Measurements from ENCODE around the gene TNS1. TPM values are rescaled to one million over a fixed set of nuclear protein-coding genes. Genes with fewer than 3 reads are reported as not detected.

The TNS1 gene
- total RNA-seq, 1 donor from 2014 or later, result 11.6 TPM

DNA sequence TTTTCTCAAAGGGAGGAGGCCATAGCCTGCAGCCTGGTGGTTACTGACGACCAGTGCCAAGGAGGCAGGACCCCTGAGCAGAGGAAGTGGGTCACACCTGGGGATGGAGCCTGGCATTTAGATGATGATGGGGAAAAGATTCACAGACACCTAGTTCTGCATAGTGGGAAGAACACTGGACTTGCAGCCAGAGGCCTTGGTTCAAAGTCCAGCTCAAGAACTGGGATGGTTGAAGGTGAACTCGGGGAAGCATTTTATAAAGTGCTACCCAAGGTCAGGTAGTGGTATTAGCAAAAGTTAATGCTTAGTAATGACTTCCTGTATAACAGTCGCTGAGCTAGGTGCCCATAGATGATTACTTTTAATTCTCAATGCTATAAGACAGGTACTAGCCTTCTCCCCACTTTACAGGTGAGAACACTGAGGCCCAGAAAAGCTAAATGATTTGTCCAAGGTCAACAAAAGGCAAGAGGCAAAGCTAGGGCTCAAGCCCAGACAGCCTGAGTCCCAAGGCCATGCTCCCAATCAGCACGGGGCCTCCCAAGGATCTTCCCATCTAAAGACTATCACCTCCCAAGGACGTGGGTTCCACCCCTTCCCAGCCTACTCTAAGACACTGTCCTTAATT is 134.4 kb downstream of the TNS1 start:
- H3K9me3 Mint-ChIP-seq (ENCODE audit: unreplicated experiment), result no peaks in the 10 kb centered on the region
- TF ChIP-seq, protein P1, sequence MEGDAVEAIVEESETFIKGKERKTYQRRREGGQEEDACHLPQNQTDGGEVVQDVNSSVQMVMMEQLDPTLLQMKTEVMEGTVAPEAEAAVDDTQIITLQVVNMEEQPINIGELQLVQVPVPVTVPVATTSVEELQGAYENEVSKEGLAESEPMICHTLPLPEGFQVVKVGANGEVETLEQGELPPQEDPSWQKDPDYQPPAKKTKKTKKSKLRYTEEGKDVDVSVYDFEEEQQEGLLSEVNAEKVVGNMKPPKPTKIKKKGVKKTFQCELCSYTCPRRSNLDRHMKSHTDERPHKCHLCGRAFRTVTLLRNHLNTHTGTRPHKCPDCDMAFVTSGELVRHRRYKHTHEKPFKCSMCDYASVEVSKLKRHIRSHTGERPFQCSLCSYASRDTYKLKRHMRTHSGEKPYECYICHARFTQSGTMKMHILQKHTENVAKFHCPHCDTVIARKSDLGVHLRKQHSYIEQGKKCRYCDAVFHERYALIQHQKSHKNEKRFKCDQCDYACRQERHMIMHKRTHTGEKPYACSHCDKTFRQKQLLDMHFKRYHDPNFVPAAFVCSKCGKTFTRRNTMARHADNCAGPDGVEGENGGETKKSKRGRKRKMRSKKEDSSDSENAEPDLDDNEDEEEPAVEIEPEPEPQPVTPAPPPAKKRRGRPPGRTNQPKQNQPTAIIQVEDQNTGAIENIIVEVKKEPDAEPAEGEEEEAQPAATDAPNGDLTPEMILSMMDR (IDR thresholded peaks at IDR 0.05; ENCODE audit: unreplicated experiment), result no peak
- peaks cover 9% of the 10 kb centered on the region for H3K36me3 Mint-ChIP-seq (ENCODE audit: low read depth, unreplicated experiment)
- H3K27me3 Mint-ChIP-seq (ENCODE audit: unreplicated experiment), result peaks cover 6% of the 10 kb centered on the region
- H3K4me3 Mint-ChIP-seq (ENCODE audit: unreplicated experiment), result no peak overlapping the region
- no peak overlapping the region for H3K27ac Mint-ChIP-seq (ENCODE audit: unreplicated experiment)
- H3K4me1 Mint-ChIP-seq (ENCODE audit: unreplicated experiment), result peaks cover 7% of the 10 kb centered on the region
- DNase-seq (ENCODE audit: low spot score), result no peak

DNA sequence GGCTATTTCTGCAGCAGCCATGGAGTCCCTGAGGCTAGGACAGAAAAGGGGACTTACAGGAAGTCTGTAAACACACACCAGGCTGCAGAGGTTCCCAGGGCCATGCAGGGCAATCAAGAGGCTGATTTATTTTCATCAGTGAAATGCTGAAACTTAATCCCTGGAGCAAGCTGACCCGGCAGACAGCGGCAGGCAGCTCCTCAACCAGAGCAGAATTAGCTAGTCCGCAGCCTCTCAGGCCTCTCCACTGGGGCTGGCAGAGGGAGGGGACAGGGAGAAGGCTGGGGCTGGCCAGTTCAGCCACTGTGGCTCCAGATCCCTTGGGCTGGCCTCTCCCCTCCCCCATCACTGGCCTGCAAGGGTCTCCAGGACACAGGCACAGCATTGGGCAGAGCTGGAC is 136.3 kb downstream of the TNS1 start:
- peaks cover 14% of the 10 kb centered on the region for H3K4me1 Mint-ChIP-seq (ENCODE audit: unreplicated experiment)
- H3K36me3 Mint-ChIP-seq (ENCODE audit: low read depth, unreplicated experiment), result peaks cover 9% of the 10 kb centered on the region
- H3K4me3 Mint-ChIP-seq (ENCODE audit: unreplicated experiment), result no peak overlapping the region
- no peaks in the 10 kb centered on the region for H3K9me3 Mint-ChIP-seq (ENCODE audit: unreplicated experiment)
- TF ChIP-seq, protein P1 (IDR thresholded peaks at IDR 0.05; ENCODE audit: unreplicated experiment), result no peak
- H3K27ac Mint-ChIP-seq (ENCODE audit: unreplicated experiment), result no peak overlapping the region
- DNase-seq (ENCODE audit: low spot score), result no peak
- H3K27me3 Mint-ChIP-seq (ENCODE audit: unreplicated experiment), result peaks cover 6% of the 10 kb centered on the region

DNA sequence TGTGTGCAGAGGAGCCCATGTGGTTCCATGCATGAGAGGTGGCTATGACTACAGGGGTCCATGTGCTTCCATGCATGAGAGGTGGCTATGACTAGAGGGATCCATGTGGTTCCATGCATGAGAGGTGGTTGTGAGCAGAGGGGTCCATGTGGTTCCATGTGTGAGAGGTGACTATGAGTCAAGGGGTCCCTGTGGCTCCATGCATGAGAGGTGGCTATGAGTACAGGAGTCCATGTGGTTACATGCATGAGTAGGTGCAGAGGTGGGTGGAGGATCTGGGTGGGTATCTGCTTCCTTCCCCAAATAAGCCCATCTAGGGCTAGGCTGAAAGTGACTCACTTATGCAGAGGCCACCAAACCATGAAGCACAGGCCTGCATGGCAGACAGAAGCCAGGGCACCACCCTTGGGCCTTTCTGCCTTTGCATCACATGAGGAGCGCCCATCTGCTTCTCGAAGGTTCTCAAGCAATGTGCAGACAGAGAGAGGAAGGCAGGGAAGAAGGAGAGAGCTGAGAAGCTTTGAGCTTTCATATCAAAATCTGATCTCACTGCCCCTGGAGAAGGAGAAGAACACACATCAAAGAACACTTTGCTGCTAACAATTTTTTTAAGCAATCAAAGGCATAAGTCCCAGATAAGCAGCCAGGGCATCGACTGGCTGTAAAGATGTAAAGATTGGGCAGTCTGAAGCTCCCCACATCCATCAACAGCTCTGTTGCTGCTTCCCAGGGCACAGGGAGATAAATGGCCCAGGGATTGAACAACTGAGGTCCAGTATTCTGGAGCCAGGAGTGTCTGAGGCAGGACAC is 137.6 kb downstream of the TNS1 start:
- Mint-ChIP-seq H3K9me3 (ENCODE audit: unreplicated experiment) (no peaks in the 10 kb centered on the region), H3K27me3 (ENCODE audit: unreplicated experiment) (peaks cover 6% of the 10 kb centered on the region), H3K27ac (ENCODE audit: unreplicated experiment) (no peak overlapping the region), H3K36me3 (ENCODE audit: low read depth, unreplicated experiment) (peaks cover 6% of the 10 kb centered on the region), H3K4me1 (ENCODE audit: unreplicated experiment) (peaks cover 10% of the 10 kb centered on the region), H3K4me3 (ENCODE audit: unreplicated experiment) (no peak overlapping the region)
- TF ChIP-seq, protein P1 (IDR thresholded peaks at IDR 0.05; ENCODE audit: unreplicated experiment), result no peak
- no peak for DNase-seq (ENCODE audit: low spot score)

GRCh38 chr2:217863883-217864282 is 138.9 kb downstream of the TNS1 start:
- H3K4me1 Mint-ChIP-seq (ENCODE audit: unreplicated experiment), result peaks cover 7% of the 10 kb centered on the region
- DNase-seq (ENCODE audit: low spot score), result no peak
- TF ChIP-seq, protein P1 (IDR thresholded peaks at IDR 0.05; ENCODE audit: unreplicated experiment), result no peak
- H3K4me3 Mint-ChIP-seq (ENCODE audit: unreplicated experiment), result no peak overlapping the region
- peaks cover 6% of the 10 kb centered on the region for H3K36me3 Mint-ChIP-seq (ENCODE audit: low read depth, unreplicated experiment)
- no peak overlapping the region for H3K27ac Mint-ChIP-seq (ENCODE audit: unreplicated experiment)
- peaks cover 2% of the 10 kb centered on the region for H3K27me3 Mint-ChIP-seq (ENCODE audit: unreplicated experiment)
- H3K9me3 Mint-ChIP-seq (ENCODE audit: unreplicated experiment), result no peaks in the 10 kb centered on the region

DNA sequence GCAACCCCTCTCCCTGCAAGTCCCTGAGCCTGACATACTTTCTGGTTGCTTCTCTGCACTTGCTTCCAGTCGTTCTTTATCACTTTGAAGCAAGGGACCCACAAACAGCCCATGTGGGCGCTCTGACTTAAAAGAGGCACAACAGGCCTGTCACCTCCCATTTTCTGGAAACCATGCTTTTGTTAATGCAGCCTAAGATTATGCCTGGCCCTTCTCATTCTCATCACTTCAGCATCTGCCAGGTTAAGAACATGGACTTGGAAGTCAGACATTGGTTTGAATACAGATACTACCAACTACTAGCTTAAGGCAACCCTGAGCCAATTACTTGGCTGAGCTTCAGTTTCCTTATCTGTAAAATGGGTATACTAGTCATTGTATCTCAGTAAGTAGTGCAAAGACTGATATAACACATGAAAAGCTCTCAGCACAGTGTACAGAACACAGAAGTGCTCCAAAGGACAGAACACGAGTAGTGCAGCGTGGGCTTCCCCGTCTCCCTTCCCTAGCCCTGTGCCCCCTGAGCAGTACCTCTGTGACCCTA is 141.4 kb downstream of the TNS1 start:
- Mint-ChIP-seq H3K27ac (ENCODE audit: unreplicated experiment) (no peak overlapping the region), H3K36me3 (ENCODE audit: low read depth, unreplicated experiment) (no peaks in the 10 kb centered on the region), H3K9me3 (ENCODE audit: unreplicated experiment) (no peaks in the 10 kb centered on the region), H3K4me1 (ENCODE audit: unreplicated experiment) (peaks cover 11% of the 10 kb centered on the region), H3K4me3 (ENCODE audit: unreplicated experiment) (no peak overlapping the region), H3K27me3 (ENCODE audit: unreplicated experiment) (peaks cover 2% of the 10 kb centered on the region)
- no peak for DNase-seq (ENCODE audit: low spot score)
- TF ChIP-seq, protein P1 (IDR thresholded peaks at IDR 0.05; ENCODE audit: unreplicated experiment), result no peak

All from endothelial cell (in vitro differentiated cells).